ENCODE data around the gene PSD4.

PSD4 gene

DNA sequence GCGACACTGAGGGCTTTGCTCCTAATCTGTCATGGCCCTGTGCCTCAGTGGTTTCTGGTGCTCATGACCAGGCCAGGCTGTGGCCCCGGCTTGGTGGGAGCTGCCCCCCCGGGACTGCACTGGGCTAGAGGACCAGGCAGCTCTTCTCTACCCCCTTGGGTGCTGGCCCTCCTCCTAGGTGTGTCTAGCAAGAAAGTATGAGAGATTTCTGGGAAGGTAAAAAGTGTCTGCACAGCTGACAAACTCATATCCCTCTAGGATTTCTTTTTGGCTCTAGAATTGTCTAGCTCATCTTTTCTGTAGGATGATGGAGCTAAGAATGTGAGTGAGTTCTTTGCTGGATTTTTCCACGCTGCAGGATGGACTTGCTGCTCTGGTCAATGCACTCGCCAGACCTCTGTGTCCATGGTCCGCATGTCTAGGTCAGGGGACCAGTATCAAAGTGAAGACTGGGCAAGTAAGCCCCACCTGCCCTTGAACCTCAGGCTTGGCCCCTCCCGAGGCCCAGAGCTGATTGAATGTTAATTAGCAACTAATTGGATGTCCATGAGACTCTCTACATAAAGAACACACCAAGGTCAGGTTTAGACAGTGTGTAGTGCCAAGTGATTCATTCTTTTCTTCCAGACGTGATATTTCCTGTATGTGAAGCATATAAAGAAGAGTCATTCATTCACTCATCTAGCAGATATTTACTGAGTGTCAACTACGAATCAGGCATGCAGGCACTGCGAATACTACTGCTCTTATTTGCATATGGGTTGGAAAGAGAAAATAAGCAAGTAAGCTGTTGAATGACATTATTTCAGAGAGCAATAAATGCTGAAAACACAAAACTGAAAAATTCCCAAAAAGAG, 15.6 kb upstream of the PSD4 start:
- peak; percentile 52 for DNase-seq (ENCODE audit: low read depth)
- H3K4me3 ChIP-seq (ENCODE audit: low read depth, low read length) = peak overlapping the region; percentile 56
- no peak for TF ChIP-seq CTCF (conservative IDR thresholded peaks at IDR 0.05; ENCODE audit: low read depth, low read length)

- peak; percentile 21 for DNase-seq (ENCODE audit: low read depth)
- no peak for TF ChIP-seq CTCF (conservative IDR thresholded peaks at IDR 0.05; ENCODE audit: low read depth, low read length)
- no peak overlapping the region for H3K4me3 ChIP-seq (ENCODE audit: low read depth, low read length)
These were observed 14.8 kb upstream of the PSD4 start for GRCh38 chr2:113158884-113159553.

DNA sequence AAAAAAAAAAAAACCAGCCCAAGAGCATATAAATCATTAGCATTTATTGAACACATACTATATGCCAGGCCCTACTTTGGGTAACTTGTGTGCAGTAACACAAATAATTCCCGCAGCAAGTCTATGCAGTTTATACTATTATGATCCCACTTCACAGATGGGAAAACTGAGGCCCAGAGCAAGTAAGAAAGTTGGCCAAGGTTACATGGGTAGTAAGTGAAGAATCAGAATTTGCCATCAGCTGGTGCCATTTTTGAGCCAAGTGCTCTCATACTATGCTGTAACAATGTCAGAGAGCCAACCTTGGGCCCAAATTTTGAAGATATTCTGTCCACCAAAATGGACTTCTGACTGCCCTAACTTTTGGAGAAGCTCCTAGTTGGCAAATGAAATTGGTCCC, 13.5 kb upstream of the PSD4 start:
- no peak for TF ChIP-seq CTCF (conservative IDR thresholded peaks at IDR 0.05; ENCODE audit: low read depth, low read length)
- no peak for DNase-seq (ENCODE audit: low read depth)
- H3K4me3 ChIP-seq (ENCODE audit: low read depth, low read length) = no peak overlapping the region

GRCh38 chr2:113160962-113161361, 12.8 kb upstream of the PSD4 start:
- TF ChIP-seq CTCF (conservative IDR thresholded peaks at IDR 0.05; ENCODE audit: low read depth, low read length) = no peak
- no peak overlapping the region for H3K4me3 ChIP-seq (ENCODE audit: low read depth, low read length)
- no peak for DNase-seq (ENCODE audit: low read depth)

- DNase-seq (ENCODE audit: low read depth) = no peak
- H3K4me3 ChIP-seq (ENCODE audit: low read depth, low read length) = no peak overlapping the region
- TF ChIP-seq CTCF (conservative IDR thresholded peaks at IDR 0.05; ENCODE audit: low read depth, low read length) = no peak
These were observed 11.6 kb upstream of the PSD4 start for GRCh38 chr2:113162173-113162572.

DNA sequence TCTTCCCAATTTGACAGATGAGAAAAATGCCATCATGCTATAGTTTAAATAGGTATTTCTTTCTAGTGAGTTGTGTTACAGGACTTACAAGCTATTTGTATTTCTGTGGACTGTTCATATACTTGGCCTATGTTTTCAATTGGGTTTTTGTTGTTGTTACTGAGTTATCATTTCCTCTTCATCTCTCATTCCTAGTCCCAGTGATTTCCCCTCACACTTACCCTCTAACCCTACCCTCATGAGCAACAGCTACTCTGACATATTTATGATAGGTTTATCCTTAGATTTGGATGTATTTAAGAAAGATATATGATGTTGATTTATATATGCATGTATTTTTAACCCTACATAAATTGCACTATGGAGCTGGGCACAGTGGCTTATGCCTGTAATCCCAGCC, 10.9 kb upstream of the PSD4 start:
- DNase-seq (ENCODE audit: low read depth) = no peak
- no peak overlapping the region for H3K4me3 ChIP-seq (ENCODE audit: low read depth, low read length)
- TF ChIP-seq CTCF (conservative IDR thresholded peaks at IDR 0.05; ENCODE audit: low read depth, low read length) = no peak

Measured in choroid plexus epithelial cell (primary cell).